T-helper 1 cell treated with Interleukin-12 subunit alpha and Interleukin-12 subunit beta and Interleukin-4 antibody, amounts not matched to agents 30 μg/mL and 1 μg/mL, for 36 hours (primary cell): ENCODE measurements around the gene NR4A1.
A peak's percentile ranks its signal among the peaks of the same experiment; 100 is the strongest.

Source experiments
- H3K27ac Mint-ChIP-seq: one replicate; pipeline ENCODE4 v1.8.0; 2021; ENCODE audit warnings: mild to moderate bottlenecking, mixed read lengths
- H3K27me3 Mint-ChIP-seq: one replicate; pipeline ENCODE4 v1.8.0; 2021; ENCODE audit warnings: low read depth, mixed read lengths
- H3K36me3 Mint-ChIP-seq: one replicate; pipeline ENCODE4 v1.8.0; 2021; ENCODE audit warnings: low read depth, mixed read lengths
- H3K4me1 Mint-ChIP-seq: one replicate; pipeline ENCODE4 v1.8.0; 2021; ENCODE audit warnings: low read depth, mixed read lengths
- H3K4me3 Mint-ChIP-seq: one replicate; pipeline ENCODE4 v1.8.0; 2021; ENCODE audit warnings: mild to moderate bottlenecking, moderate library complexity, mixed read lengths
- H3K9me3 Mint-ChIP-seq: one replicate; pipeline ENCODE4 v1.8.0; 2021; ENCODE audit warnings: mixed read lengths

Gene NR4A1

GRCh38 chr12:52056801-52057637, 5.8 kb downstream of the NR4A1 start:
- Mint-ChIP-seq H3K27ac (no peak overlapping the region), H3K9me3 (no peaks in the 10 kb centered on the region), H3K36me3 (no peaks in the 10 kb centered on the region)

GRCh38 chr12:52057638-52058576, 6.7 kb downstream of the NR4A1 start:
- H3K9me3 Mint-ChIP-seq: no peaks in the 10 kb centered on the region
- peaks cover 3% of the 10 kb centered on the region for H3K4me1 Mint-ChIP-seq
- H3K27me3 Mint-ChIP-seq: no peaks in the 10 kb centered on the region
- no peak overlapping the region for H3K27ac Mint-ChIP-seq
- H3K4me3 Mint-ChIP-seq: no peak overlapping the region
- no peaks in the 10 kb centered on the region for H3K36me3 Mint-ChIP-seq

More at GRCh38 chr12:52056801-52057637, 5.8 kb downstream of the NR4A1 start:
- no peaks in the 10 kb centered on the region for H3K27me3 Mint-ChIP-seq
- H3K4me3 Mint-ChIP-seq: no peak overlapping the region
- peaks cover 8% of the 10 kb centered on the region for H3K4me1 Mint-ChIP-seq

- Mint-ChIP-seq H3K27me3 (no peaks in the 10 kb centered on the region), H3K36me3 (no peaks in the 10 kb centered on the region), H3K9me3 (no peaks in the 10 kb centered on the region), H3K4me3 (no peak overlapping the region), H3K4me1 (no peaks in the 10 kb centered on the region), H3K27ac (no peak overlapping the region)
Measured at GRCh38 chr12:52058631-52059361, 7.6 kb downstream of the NR4A1 start.

- no peaks in the 10 kb centered on the region for H3K27me3 Mint-ChIP-seq
- no peaks in the 10 kb centered on the region for H3K9me3 Mint-ChIP-seq
- H3K4me1 Mint-ChIP-seq: no peaks in the 10 kb centered on the region
- no peak overlapping the region for H3K4me3 Mint-ChIP-seq
- peak overlapping the region; percentile 6 for H3K27ac Mint-ChIP-seq
- H3K36me3 Mint-ChIP-seq: no peaks in the 10 kb centered on the region
Measured at GRCh38 chr12:52059582-52060497, 8.6 kb downstream of the NR4A1 start.

- H3K4me1 Mint-ChIP-seq: no peaks in the 10 kb centered on the region
- H3K36me3 Mint-ChIP-seq: no peaks in the 10 kb centered on the region
- no peaks in the 10 kb centered on the region for H3K9me3 Mint-ChIP-seq
- H3K27ac Mint-ChIP-seq: no peak overlapping the region
- no peak overlapping the region for H3K4me3 Mint-ChIP-seq
- H3K27me3 Mint-ChIP-seq: peaks cover 5% of the 10 kb centered on the region
Measured at GRCh38 chr12:52060498-52061177, 9.4 kb downstream of the NR4A1 start.

GRCh38 chr12:52061470-52062166, 10.4 kb downstream of the NR4A1 start:
- H3K9me3 Mint-ChIP-seq: no peaks in the 10 kb centered on the region
- peaks cover 6% of the 10 kb centered on the region for H3K27me3 Mint-ChIP-seq
- no peak overlapping the region for H3K4me3 Mint-ChIP-seq
- H3K36me3 Mint-ChIP-seq: no peaks in the 10 kb centered on the region
- H3K27ac Mint-ChIP-seq: no peak overlapping the region
- H3K4me1 Mint-ChIP-seq: no peaks in the 10 kb centered on the region

GRCh38 chr12:52062167-52063081, 11.2 kb downstream of the NR4A1 start:
- Mint-ChIP-seq H3K4me1 (no peaks in the 10 kb centered on the region), H3K4me3 (no peak overlapping the region), H3K9me3 (no peaks in the 10 kb centered on the region), H3K27ac (no peak overlapping the region), H3K27me3 (peaks cover 6% of the 10 kb centered on the region), H3K36me3 (no peaks in the 10 kb centered on the region)

- Mint-ChIP-seq H3K27ac (no peak overlapping the region), H3K4me1 (no peaks in the 10 kb centered on the region), H3K27me3 (peaks cover 6% of the 10 kb centered on the region), H3K36me3 (no peaks in the 10 kb centered on the region), H3K9me3 (no peaks in the 10 kb centered on the region), H3K4me3 (no peak overlapping the region)
Measured at GRCh38 chr12:52063082-52063924, 12.1 kb downstream of the NR4A1 start.

GRCh38 chr12:52063981-52064649, 12.9 kb downstream of the NR4A1 start:
- H3K27ac Mint-ChIP-seq: no peak overlapping the region

GRCh38 chr12:52066346-52067080, 15.3 kb downstream of the NR4A1 start:
- no peak overlapping the region for H3K27ac Mint-ChIP-seq
- no peak overlapping the region for H3K4me3 Mint-ChIP-seq

More at GRCh38 chr12:52063981-52064649, 12.9 kb downstream of the NR4A1 start:
- Mint-ChIP-seq H3K9me3 (no peaks in the 10 kb centered on the region), H3K4me1 (peaks cover 2% of the 10 kb centered on the region), H3K27me3 (peaks cover 6% of the 10 kb centered on the region), H3K4me3 (no peak overlapping the region), H3K36me3 (no peaks in the 10 kb centered on the region)

More at GRCh38 chr12:52066346-52067080, 15.3 kb downstream of the NR4A1 start:
- Mint-ChIP-seq H3K36me3 (peaks cover 1% of the 10 kb centered on the region), H3K4me1 (peaks cover 20% of the 10 kb centered on the region), H3K27me3 (peaks cover 6% of the 10 kb centered on the region), H3K9me3 (no peaks in the 10 kb centered on the region)
